ENCODE measurements around the gene PAWR.

Gene PAWR

DNA sequence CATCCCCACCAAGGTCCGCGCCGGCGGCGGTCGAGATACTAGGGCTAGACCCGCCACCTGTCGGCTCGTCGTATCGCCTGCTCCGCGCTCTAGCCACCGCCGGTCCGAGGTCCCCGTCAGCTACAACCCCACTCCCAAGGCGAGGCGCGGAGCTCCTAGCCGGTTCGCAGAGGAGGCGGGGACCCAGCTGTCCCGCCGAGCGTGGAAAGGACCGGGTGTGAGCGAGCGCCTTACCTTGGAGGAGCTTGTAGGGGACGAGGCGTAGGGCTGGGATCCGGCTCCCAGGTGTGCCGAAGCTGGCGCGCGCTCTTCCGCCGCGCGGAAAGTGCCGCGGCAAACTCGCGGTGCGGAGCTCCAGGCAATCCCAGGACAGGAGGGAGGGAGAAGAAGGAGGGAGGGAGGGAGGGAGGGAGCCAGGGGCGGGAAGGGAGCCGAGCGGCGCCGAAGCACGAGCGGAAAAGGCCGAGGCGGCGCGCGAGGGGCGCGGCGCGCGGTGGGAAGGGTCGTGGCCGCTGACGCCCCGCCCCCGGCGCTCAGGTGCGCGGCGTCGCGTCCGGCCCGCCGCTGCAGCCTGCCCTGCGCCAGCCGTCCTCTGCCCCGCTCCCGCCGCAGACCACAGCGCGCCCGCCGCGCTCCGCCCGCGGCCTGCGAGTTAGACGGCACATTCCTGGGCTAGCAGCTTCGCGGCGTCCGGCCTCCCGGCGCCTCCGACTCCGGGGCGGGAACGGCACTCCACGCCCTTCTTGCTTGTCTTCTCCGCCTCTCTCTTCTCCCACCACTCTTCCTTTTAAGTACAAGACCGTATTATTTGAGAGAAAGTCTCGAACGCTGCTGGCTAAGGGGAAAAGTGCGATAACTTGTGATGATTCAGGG, at the start of gene PAWR:
Gene PAWR (minus strand): TSS at position 327 of the 873 bp plus-strand sequence. CDS start 720 bp downstream, outside the sequence.
- DNase-seq, result peak; percentile 45

DNA sequence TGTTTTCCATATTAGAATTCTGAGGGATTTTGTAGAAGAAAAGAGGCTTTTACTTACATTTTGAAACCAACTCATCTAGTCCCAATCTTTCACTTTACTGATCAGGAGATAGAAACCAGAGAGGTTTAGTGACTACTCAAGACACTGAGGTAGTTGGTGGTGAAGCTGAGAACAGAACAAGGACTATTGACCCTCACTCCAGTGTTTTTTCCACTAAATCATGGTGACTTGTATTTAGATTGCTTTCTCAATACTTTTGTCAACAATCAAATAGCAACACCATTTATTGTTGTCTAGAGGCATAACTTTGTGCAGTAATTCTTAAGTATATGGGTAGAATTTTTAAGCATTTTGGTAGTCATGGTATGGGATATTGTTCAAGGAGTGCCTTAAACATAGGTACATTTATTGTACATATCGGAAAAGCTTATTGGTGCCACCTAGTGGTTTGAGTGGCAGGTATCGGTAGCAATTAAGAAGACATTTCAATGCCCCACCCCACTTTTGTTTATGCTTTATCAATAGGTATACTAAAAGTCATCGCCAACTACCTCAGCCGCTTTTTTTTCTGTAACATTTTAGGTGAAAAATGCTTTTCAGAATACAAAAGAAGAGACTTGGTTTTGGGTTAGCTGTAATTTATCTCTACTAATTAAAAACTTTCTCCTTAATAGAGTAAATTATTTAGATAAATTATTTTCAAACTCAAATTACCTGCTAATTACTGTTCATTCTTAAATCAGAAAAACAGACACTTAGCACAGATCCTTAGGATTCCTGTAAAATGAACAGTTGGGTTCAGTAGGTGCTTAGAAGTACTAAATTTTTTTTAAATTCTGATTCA, 47.3 kb upstream of the PAWR start:
- peak; percentile 25 for DNase-seq

DNA sequence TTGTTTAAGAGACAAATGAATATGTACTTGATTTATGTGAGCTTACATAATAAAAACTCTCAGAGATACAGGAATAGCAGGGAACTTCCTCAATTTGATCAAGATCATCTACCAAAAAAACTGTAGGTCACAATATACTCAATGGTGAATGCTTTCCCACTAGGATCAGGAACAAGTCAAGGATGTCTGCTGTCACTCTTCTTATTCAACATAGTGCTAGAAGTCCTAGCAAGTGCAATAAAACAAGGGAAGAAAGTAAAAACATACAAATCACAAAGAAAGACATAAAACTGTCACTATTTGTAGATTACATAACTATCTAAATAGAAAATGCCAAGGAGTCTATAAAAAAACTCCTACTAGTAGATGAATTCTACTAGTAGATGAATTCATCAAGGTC, 41.9 kb upstream of the PAWR start:
- no peak for DNase-seq

DNA sequence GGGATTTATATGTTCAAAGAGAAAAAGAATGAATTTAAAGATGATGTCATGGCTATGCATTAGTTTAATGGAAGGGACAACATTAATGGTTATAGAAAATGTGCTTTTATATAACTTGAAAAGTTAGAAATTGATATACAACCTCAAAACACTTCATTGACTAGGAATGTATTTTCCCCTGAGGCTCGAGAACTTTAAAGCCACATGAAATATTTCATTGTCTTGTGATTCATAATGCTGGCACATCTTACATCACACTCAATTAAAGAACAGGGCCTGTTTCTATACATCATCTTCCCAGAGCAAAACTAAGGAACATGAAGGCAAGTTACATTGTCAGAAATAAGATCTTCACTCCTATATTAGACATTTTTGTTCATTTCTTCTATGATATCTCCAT, 35.2 kb upstream of the PAWR start:
- DNase-seq, result no peak

DNA sequence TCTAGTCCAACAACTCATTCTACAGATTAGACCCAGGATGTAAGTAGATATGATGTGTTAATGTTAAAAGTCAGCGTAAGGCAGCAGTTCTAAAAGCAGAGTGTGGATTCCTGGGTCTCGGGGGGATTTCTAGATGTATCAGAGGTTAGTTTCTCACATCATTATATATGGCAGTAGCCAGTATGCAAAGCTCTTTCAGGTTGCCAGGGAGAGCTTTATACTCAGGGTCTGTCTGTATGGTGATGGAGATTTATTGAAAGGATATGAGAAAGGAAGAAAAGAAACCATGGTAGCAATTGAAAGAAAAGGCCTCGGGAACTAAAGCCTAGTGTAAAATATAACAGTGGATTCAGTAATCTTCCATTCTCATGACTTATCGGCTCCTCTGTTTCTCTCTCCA, 26.2 kb upstream of the PAWR start:
- no peak for DNase-seq

DNA sequence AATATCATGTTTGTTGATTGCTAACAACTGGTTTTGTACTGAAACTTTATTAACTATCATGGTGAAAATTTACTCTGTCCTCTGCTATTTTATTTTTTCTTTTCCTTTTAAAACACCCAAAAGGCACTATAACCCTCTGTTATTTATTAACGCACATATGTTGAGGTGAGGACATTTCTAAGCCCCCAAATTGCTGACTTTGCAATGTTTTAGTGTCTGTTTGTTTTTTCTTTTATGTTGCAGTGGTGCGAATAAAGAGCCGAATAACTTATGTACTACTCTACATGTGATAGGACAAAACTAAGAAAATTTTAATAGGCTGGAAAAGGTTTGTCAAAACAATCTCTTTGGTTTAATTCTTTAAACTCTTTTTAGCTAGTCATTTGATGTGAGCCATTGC, 24.5 kb upstream of the PAWR start:
- DNase-seq, result no peak

DNA sequence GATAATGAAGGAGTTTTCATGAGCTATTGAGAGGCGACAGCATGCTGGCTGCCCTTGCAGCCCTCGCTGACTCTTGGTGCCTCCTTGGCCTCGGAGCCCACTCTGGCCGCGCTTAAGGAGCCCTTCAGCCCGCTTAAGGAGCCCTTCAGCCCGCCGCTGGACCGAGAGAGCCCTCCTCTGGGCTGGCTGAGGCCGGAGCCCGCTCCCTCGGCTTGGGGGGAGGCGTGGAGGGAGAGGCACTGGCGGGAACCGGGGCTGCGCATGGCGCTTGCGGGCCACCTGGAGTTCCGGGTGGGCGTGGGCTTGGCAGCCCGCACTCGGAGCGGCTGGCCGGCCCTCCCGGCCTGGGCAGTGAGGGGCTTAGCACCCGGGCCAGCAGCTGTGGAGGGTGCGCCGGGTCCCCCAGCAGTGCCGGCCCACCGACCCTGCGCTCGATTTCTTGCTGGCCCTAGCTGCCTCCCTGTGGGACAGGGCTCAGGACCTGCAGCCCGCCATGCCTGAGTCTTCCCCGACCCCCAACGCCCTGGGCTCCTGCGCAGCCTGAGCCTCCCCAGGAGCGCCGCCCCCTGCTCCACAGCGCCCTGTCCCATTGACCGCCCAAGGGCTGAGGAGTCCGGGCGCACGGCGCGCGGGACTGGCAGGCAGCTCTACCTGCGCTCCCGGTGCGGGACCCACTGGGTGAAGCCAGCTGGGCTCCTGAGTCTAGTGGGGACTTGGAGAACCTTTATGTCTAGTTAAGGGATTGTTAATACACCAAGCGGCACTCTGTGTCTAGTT, 20.1 kb upstream of the PAWR start:
- no peak for DNase-seq

- DNase-seq, result no peak
These were observed 17.1 kb upstream of the PAWR start for GRCh38 chr12:79707830-79708229.

DNA sequence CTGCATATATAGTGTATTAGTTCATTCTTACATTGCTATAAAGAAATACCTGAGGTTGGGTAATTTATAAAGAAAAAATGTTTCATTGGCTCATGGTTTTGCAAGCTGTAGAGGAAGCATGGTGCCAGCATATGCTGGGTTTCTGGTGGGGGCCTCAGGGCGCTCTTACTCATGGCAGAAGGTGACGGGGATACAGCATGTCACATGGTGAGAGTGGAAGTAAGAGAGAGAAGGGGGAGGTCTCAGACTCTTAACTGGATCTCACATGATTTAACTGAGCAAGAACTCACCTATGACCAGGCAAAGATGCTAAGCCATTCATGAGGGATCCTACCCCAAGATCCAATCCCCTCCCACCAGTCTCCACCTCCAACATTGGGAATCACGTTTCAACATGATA, 15.9 kb upstream of the PAWR start:
- no peak for DNase-seq

DNA sequence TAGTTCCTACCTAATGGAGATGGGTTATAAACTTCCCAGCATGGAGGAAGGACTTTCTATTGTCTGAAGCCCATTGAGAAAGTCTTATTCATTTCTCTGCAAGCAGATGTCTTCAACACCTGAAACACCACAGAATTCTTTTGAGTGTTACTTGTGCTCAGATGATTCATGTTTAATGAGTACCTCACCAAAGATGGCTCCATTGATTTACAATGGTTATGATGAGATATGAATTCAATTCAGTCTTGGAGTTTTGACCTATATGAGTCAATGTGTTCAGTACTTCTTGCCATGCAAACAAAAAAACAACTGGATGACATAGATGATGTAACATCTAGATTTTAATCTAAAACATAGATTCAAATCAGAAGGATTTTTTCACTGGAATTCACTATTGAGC, 15.4 kb upstream of the PAWR start:
- no peak for DNase-seq

DNA sequence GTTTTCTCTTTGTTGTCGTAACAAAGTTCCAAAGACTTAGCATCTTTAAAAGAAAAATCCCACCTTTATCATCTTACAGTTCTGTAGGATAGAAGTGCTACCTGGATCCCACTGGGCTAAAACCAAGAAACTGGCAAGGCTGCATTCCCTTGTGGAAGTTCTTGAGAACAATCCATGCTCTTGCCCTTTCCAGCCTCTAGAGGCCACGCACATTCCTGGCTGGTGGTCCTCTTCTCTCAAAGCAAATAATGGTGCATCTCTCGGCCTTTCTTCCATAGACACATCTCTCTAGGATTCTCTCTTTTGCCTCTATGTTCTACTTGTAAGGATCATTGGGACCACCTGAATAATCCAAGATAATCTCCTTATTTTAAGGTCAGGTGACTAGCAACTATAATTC, 8.2 kb upstream of the PAWR start:
- no peak for DNase-seq

- no peak for DNase-seq
These were observed 5.7 kb upstream of the PAWR start for GRCh38 chr12:79696416-79696815.

DNA sequence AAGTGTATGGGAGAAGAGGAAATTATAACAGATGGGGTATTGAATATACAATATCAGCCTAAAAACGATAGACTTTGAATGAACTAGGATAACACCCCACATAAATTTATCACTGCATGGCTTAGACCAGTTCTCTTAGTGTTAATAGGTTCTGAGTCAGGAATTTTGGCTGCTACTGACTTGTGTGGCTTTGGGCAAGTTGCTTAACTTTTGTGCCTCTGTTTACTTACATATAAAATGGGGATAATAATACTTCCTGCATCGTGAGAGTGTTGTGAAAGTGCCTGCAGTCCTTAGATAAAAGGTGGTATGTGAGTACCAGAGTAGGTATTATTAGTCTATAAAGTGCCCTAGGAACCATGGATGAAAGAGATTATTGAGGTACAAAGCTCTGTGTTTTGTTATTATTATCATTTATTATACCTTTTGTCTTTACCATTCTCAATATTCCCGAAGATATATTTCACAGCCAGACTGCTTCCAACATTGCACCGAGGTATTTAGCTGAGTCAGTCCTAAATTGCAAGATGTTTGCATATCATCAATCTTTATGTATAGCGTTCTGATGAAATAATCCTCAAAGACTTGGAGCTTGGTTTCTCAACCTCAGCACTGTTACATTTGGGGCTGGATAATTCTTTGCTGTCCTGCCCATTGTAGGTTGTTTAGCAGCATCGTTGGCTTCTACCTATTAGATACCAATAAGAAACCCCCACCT, 2.3 kb upstream of the PAWR start:
- no peak for DNase-seq

DNA sequence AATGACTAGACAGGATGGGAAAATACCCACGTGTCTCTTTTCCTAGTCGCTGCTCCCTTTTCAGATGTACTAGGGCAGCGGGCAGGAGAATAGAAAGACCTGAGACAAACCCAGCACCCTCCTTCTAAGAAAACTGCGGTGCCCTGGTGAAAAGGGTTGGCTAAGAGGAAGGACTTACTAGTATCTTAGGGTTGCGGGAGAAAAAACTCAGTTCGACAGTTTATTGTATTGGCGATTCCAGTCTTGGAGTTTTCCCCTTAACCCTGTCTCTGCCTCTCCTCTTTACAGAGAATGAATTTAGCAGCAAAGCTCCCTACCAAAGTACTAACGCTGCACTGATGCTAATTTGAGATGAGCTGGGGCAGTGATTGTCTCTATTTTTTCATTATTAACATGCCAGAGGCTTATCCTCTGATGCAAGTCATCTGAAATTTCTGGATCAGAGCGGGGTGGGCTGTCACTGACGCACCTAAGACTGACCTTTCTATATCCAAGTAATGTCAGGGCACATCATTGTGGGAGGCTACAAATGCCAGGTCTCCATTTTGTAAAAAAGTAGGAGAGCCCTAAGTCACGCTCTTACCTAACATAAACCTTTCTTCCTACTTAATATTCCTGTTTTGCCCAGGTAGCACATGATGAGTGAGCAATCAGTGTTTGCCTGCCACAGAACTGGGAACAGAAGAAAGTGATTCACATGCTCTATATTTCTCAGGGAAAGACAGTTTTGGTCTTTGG, 916 bp upstream of the PAWR start:
- DNase-seq, result no peak

GRCh38 chr12:79690142-79690637, 574 bp downstream of the PAWR start:
- DNase-seq, result no peak

DNA sequence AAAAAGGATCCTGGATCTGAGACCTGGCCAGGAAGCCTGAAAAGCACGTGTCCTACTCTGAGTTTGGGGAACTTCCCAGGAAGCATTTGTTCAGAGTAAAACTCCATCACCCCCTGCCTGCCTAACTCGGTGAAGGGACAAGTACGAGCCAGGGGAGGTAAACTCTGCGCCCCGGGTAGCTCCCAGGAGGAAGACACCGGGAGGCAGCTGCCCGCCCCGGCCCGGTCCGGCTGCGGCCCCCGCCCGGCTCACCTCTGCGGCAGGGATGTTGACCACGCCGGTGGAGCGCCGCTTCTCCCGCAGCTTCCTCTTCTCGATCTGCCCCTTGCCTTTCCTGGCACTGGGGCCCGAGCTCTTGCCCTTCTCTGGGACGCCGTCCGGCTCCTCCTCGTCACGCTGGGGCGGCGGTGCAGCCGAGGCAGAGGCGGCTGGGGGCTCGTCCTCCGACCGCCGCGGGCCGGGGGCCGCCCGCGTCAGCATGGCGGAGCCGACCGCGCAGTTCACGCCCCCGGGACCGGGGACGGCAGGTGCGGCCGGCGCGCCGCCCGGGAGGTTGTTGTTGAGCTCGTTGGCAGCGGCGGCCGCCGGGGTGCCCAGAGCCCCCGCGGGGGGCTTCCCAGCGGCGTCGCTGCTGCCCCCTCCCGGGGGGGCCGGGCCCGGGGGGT, 1.2 kb downstream of the PAWR start:
- peak; percentile 11 for DNase-seq

GRCh38 chr12:79689061-79689476, 1.7 kb downstream of the PAWR start:
- no peak for DNase-seq

GRCh38 chr12:79688376-79689060, 2.2 kb downstream of the PAWR start:
- DNase-seq, result no peak

DNA sequence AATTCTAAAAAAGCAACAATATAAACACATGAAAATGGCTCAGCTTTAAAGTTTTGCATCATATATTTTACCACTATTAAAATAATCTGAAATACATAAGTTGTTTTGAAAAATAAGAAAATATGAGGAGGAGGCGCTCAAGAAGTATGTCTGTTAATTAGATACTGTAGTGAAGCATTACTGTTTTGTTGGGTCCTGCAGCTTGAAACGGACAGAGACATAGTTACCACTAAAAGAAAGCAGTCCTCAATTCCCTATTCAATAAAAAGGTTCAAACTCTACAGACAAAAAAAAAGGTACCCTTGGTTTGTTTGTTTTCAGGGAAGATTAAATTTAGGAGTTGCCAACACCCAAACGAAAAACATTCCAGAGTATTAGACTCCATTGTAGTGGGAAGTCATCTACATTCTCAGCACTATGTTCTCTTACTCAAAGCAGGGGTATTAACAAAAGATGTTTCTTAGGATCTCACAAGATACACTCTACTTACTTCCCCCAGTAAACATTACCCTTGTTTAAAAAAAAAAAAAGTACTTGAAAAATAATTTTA, 3.0 kb downstream of the PAWR start:
- no peak for DNase-seq

GRCh38 chr12:79686171-79686570, 4.6 kb downstream of the PAWR start:
- no peak for DNase-seq

Measured in CD4-positive, alpha-beta T cell treated with Interleukin-17A for 4 hours (primary cell).